ENCODE results near the gene ZYG11A. TPM values are rescaled to one million over a fixed set of nuclear protein-coding genes. Genes with fewer than 3 reads are reported as not detected.
A peak's percentile ranks its signal among the peaks of the same experiment; 100 is the strongest.

The ZYG11A gene
- polyA plus RNA-seq, 1 experiment: 0.94 TPM

- no peak for DNase-seq (ENCODE audit: low read depth)
- TF ChIP-seq, protein P1, sequence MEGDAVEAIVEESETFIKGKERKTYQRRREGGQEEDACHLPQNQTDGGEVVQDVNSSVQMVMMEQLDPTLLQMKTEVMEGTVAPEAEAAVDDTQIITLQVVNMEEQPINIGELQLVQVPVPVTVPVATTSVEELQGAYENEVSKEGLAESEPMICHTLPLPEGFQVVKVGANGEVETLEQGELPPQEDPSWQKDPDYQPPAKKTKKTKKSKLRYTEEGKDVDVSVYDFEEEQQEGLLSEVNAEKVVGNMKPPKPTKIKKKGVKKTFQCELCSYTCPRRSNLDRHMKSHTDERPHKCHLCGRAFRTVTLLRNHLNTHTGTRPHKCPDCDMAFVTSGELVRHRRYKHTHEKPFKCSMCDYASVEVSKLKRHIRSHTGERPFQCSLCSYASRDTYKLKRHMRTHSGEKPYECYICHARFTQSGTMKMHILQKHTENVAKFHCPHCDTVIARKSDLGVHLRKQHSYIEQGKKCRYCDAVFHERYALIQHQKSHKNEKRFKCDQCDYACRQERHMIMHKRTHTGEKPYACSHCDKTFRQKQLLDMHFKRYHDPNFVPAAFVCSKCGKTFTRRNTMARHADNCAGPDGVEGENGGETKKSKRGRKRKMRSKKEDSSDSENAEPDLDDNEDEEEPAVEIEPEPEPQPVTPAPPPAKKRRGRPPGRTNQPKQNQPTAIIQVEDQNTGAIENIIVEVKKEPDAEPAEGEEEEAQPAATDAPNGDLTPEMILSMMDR (IDR thresholded peaks at IDR 0.05; ENCODE audit: insufficient read depth, low read depth, low read length): no peak
- Histone ChIP-seq H3K4me3 (ENCODE audit: low read depth, low read length) (no peak overlapping the region), H3K36me3 (ENCODE audit: control insufficient read depth, insufficient read depth, low read length) (peaks cover 2% of the 10 kb centered on the region), H3K27me3 (ENCODE audit: control insufficient read depth, insufficient read depth, low read length) (no peaks in the 10 kb centered on the region)
- POLR2A ChIA-PET: no interaction called here
- CTCF ChIA-PET: interaction anchor here (1.9 kb wide), 1 partner anchor 17 kb away, joined by 7 read pairs; no protein-coding TSS in a partner anchor
Measured at GRCh38 chr1:52900402-52900801, 57.8 kb downstream of the ZYG11A start.

GRCh38 chr1:52901384-52901783, 58.8 kb downstream of the ZYG11A start:
- Histone ChIP-seq H3K36me3 (ENCODE audit: control insufficient read depth, insufficient read depth, low read length) (peaks cover 2% of the 10 kb centered on the region), H3K27me3 (ENCODE audit: control insufficient read depth, insufficient read depth, low read length) (no peaks in the 10 kb centered on the region), H3K4me3 (ENCODE audit: low read depth, low read length) (no peak overlapping the region)
- TF ChIP-seq, protein P1 (IDR thresholded peaks at IDR 0.05; ENCODE audit: insufficient read depth, low read depth, low read length): peak; percentile 15; the same call in 1 of the 2 replicates
- ChIA-PET CTCF (interaction anchor here (1.0 to 1.9 kb wide), 4 partner anchors 10 to 20 kb away, joined by 3 to 7 read pairs (median 4); partner anchors contain the start of gene ECHDC2), POLR2A (interaction anchor here (0.5 kb wide), 1 partner anchor 198 kb away, joined by 3 read pairs; no protein-coding TSS in a partner anchor)
- no peak for DNase-seq (ENCODE audit: low read depth)

DNA sequence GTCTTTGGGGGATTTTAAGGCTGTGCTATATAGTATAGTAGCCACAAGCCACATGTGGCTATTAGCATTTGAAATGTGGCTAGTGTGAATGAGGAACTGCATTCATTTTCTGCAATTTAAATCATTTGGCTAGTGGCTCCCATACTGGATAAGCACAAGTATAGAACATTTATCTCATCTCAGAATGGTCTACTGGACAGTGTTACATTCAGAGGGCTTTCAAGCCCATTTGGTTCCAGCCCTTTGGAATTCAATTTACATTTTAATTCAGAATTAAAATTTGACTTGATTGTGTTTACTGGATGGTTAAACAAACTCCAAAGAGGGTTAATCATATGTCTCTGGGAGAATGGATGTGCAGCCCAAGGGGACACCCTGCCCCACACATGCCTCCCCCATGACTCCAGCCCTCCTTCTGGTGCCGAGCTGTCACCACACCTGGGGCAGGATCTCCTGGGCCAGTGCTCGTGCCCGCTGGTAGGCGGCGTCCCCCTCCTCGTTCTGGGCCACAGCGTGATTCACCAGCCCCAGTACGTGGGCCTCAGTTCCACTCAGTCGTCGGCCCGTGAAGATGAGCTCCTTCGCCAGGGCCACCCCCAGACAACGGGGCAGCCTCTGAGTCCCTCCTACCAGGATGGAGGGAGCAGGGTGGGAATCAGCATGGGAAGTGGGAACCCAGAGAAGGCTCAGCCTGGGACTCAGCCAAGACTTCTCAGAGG, 61.8 kb downstream of the ZYG11A start:
- no peak overlapping the region for H3K4me3 ChIP-seq (ENCODE audit: low read depth, low read length)
- CTCF ChIA-PET: interaction anchor here (1.1 to 2.0 kb wide), 4 partner anchors 17 to 291 kb away, joined by 3 to 8 read pairs (median 4); partner anchors contain the start of genes ECHDC2 and SCP2
- peaks cover 2% of the 10 kb centered on the region; the same call in 1 of the 2 replicates for H3K36me3 ChIP-seq (ENCODE audit: control insufficient read depth, insufficient read depth, low read length)
- POLR2A ChIA-PET: no interaction called here
- TF ChIP-seq, protein P1 (IDR thresholded peaks at IDR 0.05; ENCODE audit: insufficient read depth, low read depth, low read length): no peak
- no peak for DNase-seq (ENCODE audit: low read depth)
- H3K27me3 ChIP-seq (ENCODE audit: control insufficient read depth, insufficient read depth, low read length): no peaks in the 10 kb centered on the region

GRCh38 chr1:52904927-52905698, 62.6 kb downstream of the ZYG11A start:
- TF ChIP-seq, protein P1 (IDR thresholded peaks at IDR 0.05; ENCODE audit: insufficient read depth, low read depth, low read length): peak; percentile 44; the same call in 1 of the 2 replicates
- Histone ChIP-seq H3K36me3 (ENCODE audit: control insufficient read depth, insufficient read depth, low read length) (peaks cover 2% of the 10 kb centered on the region; the same call in 1 of the 2 replicates), H3K4me3 (ENCODE audit: low read depth, low read length) (no peak overlapping the region), H3K27me3 (ENCODE audit: control insufficient read depth, insufficient read depth, low read length) (no peaks in the 10 kb centered on the region)
- ChIA-PET CTCF (interaction anchor here (0.8 to 2.1 kb wide), 8 partner anchors 13 to 290 kb away, joined by 3 to 11 read pairs (median 3); partner anchors contain the start of genes ECHDC2 and SCP2), POLR2A (no interaction called here)
- no peak for DNase-seq (ENCODE audit: low read depth)
